Astrocyte of the hippocampus (primary cell): ENCODE measurements around the gene PARD3B.

Source experiments
- DNase-seq: peaks from one replicate; pipeline ENCODE4 v3.0.0; 2011; ENCODE audit warnings: low read depth, low spot score

Gene PARD3B, protein sequence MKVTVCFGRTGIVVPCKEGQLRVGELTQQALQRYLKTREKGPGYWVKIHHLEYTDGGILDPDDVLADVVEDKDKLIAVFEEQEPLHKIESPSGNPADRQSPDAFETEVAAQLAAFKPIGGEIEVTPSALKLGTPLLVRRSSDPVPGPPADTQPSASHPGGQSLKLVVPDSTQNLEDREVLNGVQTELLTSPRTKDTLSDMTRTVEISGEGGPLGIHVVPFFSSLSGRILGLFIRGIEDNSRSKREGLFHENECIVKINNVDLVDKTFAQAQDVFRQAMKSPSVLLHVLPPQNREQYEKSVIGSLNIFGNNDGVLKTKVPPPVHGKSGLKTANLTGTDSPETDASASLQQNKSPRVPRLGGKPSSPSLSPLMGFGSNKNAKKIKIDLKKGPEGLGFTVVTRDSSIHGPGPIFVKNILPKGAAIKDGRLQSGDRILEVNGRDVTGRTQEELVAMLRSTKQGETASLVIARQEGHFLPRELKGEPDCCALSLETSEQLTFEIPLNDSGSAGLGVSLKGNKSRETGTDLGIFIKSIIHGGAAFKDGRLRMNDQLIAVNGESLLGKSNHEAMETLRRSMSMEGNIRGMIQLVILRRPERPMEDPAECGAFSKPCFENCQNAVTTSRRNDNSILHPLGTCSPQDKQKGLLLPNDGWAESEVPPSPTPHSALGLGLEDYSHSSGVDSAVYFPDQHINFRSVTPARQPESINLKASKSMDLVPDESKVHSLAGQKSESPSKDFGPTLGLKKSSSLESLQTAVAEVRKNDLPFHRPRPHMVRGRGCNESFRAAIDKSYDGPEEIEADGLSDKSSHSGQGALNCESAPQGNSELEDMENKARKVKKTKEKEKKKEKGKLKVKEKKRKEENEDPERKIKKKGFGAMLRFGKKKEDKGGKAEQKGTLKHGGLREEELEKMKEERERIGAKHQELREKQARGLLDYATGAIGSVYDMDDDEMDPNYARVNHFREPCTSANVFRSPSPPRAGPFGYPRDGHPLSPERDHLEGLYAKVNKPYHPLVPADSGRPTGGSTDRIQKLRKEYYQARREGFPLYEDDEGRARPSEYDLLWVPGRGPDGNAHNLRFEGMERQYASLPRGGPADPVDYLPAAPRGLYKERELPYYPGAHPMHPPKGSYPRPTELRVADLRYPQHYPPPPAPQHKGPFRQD (N-terminal part only)

DNA sequence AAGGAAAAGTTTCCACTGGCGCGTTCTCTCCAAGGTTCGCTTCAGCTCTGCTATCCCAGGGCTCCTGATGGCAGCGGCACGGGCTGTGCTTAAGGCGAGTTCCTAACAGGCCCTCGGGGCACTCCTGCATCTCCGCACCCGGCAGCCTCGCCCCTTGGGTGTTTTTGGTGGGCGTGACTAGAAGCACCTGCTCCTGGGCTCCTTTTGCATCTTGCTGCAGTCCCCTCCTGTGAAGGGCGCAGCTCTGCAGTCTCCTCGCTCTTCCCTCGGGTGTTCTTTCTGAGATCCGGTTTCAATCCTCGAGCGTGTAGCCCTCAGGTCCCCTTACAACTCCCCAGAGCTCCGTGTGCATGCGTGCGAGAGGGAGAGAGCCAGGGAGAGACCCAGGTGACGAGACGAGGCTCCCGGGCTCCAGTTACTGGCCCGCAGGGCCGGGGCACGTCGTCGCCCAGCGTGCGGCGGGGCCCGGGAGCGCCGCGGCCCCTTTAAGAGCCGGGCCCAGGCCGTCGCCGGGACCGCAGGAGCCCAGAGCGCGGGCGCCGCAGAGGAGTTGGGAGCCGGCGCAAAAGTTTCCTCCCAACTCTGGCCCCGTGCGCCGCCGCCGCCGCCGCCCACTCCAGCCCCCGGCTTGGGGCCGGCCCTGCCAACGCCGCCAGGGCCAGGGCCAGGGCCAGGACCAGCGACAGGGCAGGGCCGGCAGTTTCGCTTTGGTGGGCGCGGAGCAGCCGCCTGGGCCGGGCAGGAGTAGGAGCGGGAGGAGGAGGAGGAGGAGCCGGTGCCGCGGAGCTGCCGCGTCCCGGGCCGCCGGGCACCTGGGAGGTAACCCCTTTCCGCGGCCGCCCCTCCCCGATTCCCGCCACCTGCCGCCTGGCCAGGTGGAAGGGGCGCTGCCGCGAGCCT lies at the start of gene PARD3B:
Gene PARD3B (plus strand): TSS at position 515 of the 900 bp plus-strand sequence. CDS start 525 bp downstream, outside the sequence.
- DNase-seq: peak; percentile 89

DNA sequence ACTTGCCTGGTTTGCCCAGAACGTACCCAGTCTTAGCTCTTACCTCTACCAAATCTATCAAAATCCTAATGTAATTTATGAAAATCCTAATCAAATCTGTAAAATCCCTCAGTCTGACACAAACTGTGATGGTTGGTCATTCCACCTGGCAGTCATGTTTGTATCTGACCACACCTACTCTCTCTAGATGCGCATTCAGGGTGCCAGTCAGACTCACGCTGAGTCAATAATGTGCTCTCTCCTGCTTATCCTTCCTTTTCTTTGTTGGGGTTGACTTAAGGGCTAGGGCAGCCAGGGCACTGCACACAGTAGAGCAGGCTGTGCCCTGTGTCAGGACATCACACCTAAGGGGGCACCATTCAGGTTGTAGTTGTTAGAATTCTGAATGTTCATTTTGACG lies 48.5 kb upstream of the PARD3B start:
- DNase-seq: no peak

DNA sequence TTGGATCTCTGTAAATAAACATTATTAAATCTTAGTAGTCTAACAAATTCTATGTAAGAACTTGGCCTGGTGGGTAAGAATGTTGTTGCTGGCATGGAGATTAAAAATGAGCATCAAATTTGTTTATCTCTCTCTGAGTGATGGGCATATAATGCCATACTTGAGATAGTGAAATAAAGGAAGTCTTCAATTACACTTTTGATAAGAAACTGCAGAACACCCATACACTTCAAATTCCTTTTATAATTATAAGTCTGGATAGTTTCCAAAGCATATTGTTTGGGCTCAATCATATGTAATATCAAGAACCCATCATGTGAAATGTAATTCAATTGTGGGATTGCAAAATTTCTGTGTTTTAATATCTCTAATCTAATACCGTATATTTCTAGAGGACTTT lies 47.4 kb upstream of the PARD3B start:
- DNase-seq: no peak

DNA sequence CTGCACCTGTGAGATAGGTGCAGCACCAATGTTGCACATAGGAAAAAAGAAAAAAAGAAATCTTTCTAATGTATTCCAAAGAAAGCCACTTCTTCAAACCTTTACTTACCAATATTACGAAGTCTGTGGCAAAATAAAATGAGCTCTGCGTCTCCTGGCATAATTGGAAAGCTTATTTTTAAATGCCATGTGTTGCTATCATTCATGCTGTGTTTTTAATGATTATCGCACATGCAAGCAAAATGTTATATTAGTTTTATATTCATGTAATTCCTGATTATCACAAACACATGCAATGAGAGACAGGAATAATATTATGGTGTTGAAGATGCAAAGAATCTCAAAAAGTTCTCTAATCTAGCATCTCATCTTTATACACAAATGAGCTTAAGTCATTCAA lies 47.0 kb upstream of the PARD3B start:
- DNase-seq: no peak

DNA sequence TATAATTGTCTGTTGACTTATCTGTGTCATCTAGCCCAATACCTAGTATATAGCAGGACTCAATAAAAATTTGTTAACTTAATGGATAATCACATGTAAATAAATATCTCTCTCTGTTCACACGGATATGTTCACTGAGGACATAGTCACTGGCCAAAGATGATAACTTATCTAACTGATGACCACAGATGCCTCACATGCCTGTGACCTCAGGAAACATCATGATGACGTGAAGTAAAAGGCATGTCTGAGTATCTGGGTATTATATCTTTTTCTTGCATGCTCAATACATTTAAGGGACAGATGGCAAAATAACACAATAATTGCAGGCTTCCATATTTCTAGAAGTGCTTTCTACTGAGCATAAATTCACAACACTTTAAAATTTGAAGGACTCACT lies 41.4 kb upstream of the PARD3B start:
- no peak for DNase-seq

DNA sequence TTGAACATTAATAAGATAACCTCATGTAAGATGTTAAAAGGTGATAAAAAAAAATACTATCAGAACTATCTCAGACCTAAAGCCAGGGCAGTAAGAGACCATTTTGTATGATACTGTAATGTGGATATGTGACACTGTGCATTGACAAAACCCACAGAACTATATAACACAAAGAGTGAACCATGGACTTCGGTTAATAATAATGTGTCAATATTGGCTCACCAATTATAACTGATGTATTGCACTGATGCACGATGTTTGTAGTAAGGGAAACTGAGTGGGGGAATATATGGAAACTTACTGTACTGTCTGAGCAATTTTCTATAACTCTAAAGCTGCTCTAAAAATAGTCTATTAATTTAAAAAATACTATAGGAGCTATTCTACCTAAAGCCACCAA lies 40.7 kb upstream of the PARD3B start:
- DNase-seq: no peak

DNA sequence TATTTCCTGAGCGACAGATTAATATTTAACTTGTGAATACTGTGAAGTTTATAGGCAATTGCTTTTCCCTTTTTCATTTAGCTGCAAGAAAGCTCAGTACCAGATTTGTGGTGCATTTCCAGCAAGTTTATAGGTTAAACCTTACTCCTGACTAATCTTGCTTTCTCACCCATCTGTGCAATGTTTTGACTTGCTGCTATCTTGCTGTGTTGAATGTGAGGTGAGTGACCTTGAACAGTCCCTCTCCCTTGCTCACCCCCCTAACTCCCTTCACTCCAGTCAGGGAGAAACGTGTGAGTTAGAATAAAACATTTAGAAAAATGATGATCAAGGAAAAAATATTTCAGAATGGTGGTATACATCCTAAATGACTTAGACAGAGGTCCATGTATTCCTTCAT lies 39.8 kb upstream of the PARD3B start:
- DNase-seq: no peak

DNA sequence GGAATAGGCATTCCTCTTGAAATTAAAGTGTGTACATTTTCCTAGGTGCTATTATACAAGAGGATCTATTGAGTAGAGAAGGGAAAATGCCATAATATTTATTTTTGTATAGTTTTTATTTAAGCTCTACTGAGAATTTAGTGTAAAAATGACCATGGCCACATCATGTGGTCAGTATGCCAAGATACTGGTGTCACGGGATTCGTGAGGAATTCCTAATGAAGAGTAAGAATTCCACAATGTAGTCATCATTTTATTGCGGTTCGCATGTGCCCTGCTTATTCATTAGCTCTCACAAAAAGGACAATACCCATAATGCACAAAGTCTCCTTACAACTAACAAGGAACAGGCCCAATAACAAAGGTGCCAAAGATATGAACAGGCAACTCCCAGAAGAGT lies 39.3 kb upstream of the PARD3B start:
- peak; percentile 89 for DNase-seq

DNA sequence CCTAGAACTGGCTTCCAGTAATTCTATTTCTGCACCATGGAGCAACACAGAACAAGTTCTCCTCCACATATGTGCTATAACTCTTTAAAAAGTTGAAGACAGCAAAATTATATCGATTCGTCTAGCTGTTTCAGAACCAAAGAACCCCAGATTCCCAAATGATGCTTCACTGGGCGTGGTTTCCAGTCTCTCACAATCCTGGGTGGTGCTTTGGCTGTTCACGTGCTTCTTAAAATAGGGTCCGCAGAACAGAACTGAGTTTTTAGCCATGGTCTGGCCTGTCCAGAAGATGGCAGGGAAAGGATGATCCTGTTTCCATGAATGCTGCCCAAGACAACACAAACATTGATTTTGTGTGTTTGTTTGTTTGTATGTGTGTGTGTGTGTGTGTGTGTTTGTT lies 37.6 kb upstream of the PARD3B start:
- no peak for DNase-seq

DNA sequence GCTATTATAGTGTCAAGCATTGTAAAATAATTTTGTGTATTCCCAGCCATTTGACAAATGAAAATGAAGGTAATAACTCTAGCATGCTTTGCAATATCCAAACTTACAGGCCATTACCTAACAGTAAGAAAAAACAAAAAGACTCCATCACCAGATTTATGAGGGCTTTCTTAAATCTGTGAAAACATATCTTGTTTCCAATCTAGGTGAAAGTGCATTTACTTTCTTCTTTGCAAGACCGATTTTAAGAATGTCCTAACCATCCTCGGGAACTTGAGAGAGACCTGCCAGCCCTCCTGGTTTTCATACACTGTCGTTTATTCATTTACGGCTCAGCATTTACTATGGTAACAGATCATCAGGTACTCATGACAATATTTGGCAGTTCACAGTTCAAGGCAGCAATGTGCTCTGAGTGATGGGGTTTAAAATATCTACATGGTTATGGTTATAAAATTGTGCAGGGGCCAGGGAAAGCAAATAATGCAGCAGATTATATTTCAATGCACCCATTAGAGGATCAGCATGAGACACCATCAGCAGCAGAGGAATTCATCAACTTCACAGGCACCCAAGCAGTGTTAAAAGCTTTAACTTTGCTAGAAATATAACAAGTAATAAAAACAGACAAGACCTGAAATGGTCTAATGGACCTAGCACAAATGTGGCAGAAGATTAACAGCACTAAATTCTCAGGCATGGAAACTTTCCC lies 34.4 kb upstream of the PARD3B start:
- no peak for DNase-seq

DNA sequence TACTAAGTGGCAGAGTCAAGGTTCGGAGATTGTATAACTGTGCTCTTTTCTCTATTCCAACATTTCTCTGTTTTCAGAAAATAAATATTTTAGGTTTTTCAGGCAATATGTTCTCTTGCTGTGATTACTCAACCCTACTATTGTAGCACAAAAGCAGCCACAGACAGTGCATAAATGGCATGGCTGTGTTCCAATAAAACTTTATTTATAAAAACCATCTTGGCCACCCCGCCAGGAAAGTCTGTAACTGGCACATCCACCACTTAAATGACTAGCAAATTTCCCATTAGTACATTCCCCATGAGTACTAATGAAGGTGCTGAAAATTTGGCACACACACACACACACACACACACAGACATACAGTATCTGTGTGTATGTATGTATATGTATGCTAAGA lies 30.8 kb upstream of the PARD3B start:
- no peak for DNase-seq

DNA sequence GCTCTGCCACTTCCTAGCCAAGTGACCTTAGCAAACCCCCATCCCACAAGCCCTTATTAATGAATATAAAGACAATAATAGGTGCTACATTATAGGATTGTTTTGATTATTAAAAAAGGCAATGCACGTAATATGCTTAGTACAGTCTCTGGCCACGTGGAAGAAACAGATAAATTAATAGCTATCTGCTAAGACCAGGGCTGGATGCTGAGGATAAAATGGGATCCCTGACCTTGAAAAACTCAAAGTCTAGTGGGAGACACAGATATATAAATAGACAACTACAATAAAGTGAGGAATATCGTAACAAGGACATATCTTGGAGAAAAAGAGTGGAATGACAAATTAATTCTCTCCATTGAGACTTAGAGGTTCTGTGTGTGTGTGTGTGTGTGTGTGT lies 29.9 kb upstream of the PARD3B start:
- no peak for DNase-seq

DNA sequence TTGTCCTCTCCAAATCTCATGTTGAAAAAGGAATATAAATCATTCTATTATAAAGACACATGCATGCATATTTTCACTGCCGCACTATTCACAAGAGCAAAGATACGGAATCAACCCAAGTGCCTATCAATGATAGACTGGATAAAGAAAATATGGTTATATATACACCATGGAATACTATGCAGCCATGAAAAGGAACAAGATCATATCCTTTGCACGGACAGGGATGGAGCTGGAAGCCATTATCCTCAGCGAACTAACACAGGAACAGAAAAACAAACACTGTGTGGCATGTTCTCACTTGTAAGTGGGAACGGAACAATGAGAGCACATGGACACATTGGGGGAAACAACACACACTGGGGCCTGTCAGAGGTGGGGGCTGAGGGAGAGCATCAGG lies 28.1 kb upstream of the PARD3B start:
- DNase-seq: no peak

DNA sequence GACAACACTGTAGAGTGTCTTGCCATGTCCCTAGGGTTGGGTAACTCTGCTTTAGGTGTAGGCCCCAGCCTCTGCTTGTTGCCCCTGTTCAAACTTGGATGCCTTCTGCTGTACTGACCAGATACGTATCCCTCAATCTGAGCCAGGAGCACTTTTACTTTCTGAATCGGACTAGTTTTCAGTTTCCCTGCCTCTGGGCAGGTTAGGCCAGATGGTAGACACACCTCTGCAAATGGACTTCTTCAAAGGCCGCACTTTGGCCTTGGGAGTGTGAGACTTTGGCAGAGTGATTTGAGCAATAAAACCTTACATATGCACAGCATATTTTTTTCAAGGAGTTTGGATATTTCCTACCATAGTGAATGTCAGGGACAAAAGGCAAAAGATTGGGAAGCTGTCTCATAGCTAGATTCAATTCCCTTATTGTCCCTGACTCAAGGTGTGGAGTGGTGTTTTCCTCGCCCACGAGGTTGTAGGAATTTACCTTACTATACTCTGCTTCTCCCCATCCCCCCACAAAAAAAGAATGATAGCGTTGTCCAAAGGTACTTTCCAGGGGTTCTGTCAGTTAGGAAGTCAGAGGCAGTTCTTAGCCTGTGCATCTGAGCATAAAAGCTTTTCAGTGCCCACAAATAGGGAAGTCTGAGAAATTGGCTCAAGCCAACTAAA lies 15.3 kb upstream of the PARD3B start:
- no peak for DNase-seq

DNA sequence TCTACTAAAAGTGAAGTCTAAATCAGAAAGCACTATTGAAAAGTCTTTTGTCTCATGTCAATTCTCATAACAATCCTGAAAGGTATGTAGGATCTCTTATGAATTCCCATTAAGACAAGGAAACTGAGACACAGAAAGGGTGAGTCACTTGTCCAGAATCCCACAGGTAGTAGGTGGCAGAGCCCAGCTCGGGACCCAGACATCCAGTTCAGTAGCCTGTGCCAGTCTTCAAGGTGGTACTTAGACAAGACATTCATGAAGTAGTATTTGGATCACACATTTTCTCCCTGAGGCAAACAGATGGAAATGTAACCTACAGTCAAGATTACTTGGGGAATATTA lies 14.8 kb upstream of the PARD3B start:
- no peak for DNase-seq

DNA sequence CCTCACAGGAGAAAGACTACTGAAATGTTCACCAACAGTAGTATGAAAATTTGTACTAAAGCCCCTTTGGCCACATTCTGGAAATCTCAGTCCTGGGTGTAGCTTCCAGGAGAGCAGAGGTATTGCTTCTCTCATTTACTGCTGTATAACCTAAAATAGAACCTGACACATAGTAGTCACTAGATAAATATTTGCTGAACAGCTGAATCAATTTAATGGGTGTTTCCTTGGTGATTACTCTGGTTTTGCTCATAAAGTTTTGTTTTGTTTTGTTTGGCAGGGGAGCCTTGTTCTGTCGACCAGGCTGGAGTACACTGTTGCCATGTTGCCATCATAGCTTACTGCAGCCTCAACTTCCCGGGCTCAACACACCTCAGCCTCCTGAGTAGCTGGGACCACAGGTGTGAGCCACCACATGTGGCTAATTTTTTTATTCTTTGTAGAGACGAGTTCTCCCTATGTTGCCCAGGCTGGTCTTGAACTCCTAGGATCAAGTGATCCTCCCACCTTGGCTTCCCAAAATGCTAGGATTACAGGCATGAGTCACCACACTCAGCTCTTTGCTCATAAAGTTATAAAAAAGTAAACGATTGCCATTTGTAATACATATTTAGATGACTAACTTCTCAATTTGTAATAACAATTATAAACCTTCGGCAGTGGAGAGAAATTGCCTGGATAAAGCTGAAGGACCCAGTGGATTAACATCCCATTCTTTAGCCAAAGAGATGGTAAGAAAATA lies 11.5 kb upstream of the PARD3B start:
- peak; percentile 14 for DNase-seq

DNA sequence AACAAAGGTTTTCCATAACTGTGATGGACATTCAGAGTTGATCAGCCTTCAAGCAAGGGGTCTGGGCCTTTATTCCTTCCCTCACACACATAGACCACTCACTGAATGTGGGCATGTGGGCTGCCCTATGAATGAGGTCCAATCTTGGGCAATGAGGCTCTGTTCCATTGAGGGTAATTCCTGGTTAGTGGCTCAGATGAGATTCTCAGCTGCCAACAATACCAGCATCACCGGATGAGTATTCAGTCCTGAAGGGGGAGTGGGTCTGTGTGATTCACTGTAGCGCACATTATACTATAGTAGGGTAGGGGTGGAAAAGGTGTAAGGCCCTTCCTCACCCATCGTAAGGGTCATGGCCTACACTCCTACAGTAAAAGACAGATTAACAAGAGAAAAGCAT lies 9.9 kb upstream of the PARD3B start:
- no peak for DNase-seq

DNA sequence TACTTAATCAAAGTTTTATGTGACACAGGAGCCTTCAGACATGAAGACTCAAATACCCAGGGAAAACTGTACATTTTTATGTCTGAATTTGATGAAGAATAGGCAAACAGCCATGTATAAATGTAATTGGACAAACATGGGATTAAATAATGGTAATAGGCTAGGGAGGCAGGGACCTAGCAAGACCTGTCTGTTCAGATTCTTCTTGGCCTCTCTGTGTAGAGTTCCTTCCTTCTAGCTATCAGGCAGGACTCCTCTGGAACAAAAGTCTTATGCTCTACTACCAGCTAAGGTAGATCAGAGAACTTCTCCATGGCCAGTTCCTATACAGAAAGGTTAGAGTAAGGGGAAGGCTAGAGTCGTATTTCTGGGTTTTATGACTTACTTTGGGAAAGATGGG lies 9.5 kb upstream of the PARD3B start:
- DNase-seq: no peak
